GM12891 (cell line): ENCODE data around the gene LIMD2. TPM values are rescaled to one million over a fixed set of nuclear protein-coding genes. Genes with fewer than 3 reads are reported as not detected.
"Not testable (repeated sequence)": the region's sequence is repeated elsewhere in the genome, so short reads cannot be mapped to it uniquely, and the experiment has no call there.

Experiments used
- DNase-seq: peaks from one replicate; pipeline ENCODE4 v3.0.0; 2011; ENCODE audit warnings: low spot score; ENCODE audit not compliant: insufficient read length
- FAIRE-seq: peaks from 2 replicates; lab custom pipeline; 2011; peaks lifted over from hg19 to GRCh38; lab: Jason Lieb, UNC
- PAX5 ChIP-seq: IDR thresholded peaks from 2 replicates; pipeline ENCODE4 v1.6.1; 2011; ENCODE audit warnings: low read length, moderate library complexity, mild to moderate bottlenecking; ENCODE audit not compliant: insufficient read depth, severe bottlenecking
- POLR2A ChIP-seq: IDR thresholded peaks from 2 replicates; pipeline ENCODE4 v1.6.1; 2011; ENCODE audit warnings: low read depth, low read length, control low read depth
- POLR2AphosphoS5 ChIP-seq: IDR thresholded peaks from 2 replicates; pipeline ENCODE4 v1.6.1; 2011; ENCODE audit warnings: low read depth, low read length, control low read depth
- POU2F2 ChIP-seq: IDR thresholded peaks from 2 replicates; pipeline ENCODE4 v1.6.1; 2011; ENCODE audit warnings: low read depth, mild to moderate bottlenecking, control low read depth, low read length, moderate library complexity
- SPI1 ChIP-seq: IDR thresholded peaks from 2 replicates; pipeline ENCODE4 v1.6.1; 2011; ENCODE audit warnings: low read depth, low read length, control low read depth
- TAF1 ChIP-seq: IDR thresholded peaks from 2 replicates; pipeline ENCODE4 v1.6.1; 2011; ENCODE audit warnings: low read depth, low read length, control low read depth
- polyA plus RNA-seq: library from polyadenylated mRNA; unstranded; fragments of >200 nt; gene quantifications from one replicate; pipeline ENCODE4 v1.2.1, GENCODE V29; 2012; ENCODE audit warnings: low read depth, missing spikeins, inconsistent platforms; ENCODE audit not compliant: missing spikeins

LIMD2 gene
- polyA plus RNA-seq = 184 TPM

GRCh38 chr17:63699638-63700527 is at the start of gene LIMD2:
Gene LIMD2, minus strand, starts transcription at chr17:63700125. Its CDS starts 827 bp downstream, at chr17:63699298.
- FAIRE-seq = peak; percentile 57
- TF ChIP-seq POU2F2 = no peak
- TF ChIP-seq TAF1 = peak; percentile 10; the same call in 1 of the 2 replicates
- TF ChIP-seq POLR2A = peak; percentile 42
- no peak; the same call in 1 of the 2 replicates for TF ChIP-seq POLR2AphosphoS5
- TF ChIP-seq SPI1 = no peak
- TF ChIP-seq PAX5 = no peak
- peak; percentile 70 for DNase-seq

- TF ChIP-seq POU2F2 (peak; percentile 28; the same call in 1 of the 2 replicates), PAX5 (no peak), SPI1 (peak; percentile 94), TAF1 (peak; percentile 66), POLR2AphosphoS5 (peak; percentile 88), POLR2A (peak; percentile 97)
- FAIRE-seq (peak; percentile 96), DNase-seq (peak; percentile 84)
These were observed 41.7 kb upstream of the LIMD2 start, which contains the start of gene STRADA for GRCh38 chr17:63741408-63742173. Gene STRADA, minus strand, starts transcription at chr17:63741799. Its CDS starts 13,430 bp downstream, at chr17:63728369.

- no peak for TF ChIP-seq POLR2A
- TF ChIP-seq POU2F2 = no peak
- no peak for TF ChIP-seq PAX5
- no peak for TF ChIP-seq POLR2AphosphoS5
- no peak for TF ChIP-seq TAF1
- TF ChIP-seq SPI1 = no peak
- DNase-seq (no peak), FAIRE-seq (no peak)
These were observed 41.1 kb upstream of the LIMD2 start for GRCh38 chr17:63741143-63741407.

GRCh38 chr17:63740464-63741142 is 40.7 kb upstream of the LIMD2 start:
- no peak for DNase-seq
- FAIRE-seq = no peak
- TF ChIP-seq POU2F2 (no peak), SPI1 (no peak)

- TF ChIP-seq POLR2AphosphoS5 (no peak), POU2F2 (no peak), PAX5 (no peak), TAF1 (no peak), SPI1 (no peak), POLR2A (no peak)
- no peak for FAIRE-seq
- DNase-seq = no peak
These were observed 35.8 kb upstream of the LIMD2 start for GRCh38 chr17:63735691-63736090.

GRCh38 chr17:63722403-63722802 is 22.5 kb upstream of the LIMD2 start:
- TF ChIP-seq TAF1 (no peak), SPI1 (no peak), POU2F2 (no peak), POLR2AphosphoS5 (no peak), POLR2A (no peak), PAX5 (no peak)
- DNase-seq (no peak), FAIRE-seq (no peak)

- not testable (repeated sequence) for DNase-seq, FAIRE-seq
These were observed 20.3 kb upstream of the LIMD2 start for GRCh38 chr17:63720194-63720593.

GRCh38 chr17:63718988-63719387 is 19.1 kb upstream of the LIMD2 start:
- TF ChIP-seq POLR2A (no peak), POU2F2 (no peak), TAF1 (no peak)
- FAIRE-seq = no peak
- no peak for DNase-seq

GRCh38 chr17:63716426-63716825 is 16.5 kb upstream of the LIMD2 start:
- DNase-seq (no peak), FAIRE-seq (no peak)
- no peak for TF ChIP-seq TAF1
- no peak for TF ChIP-seq POU2F2
- TF ChIP-seq PAX5 = no peak
- TF ChIP-seq POLR2AphosphoS5 = no peak
- no peak for TF ChIP-seq SPI1
- TF ChIP-seq POLR2A = no peak
